ENCODE results near the gene ANKRD6.

ANKRD6 gene

DNA sequence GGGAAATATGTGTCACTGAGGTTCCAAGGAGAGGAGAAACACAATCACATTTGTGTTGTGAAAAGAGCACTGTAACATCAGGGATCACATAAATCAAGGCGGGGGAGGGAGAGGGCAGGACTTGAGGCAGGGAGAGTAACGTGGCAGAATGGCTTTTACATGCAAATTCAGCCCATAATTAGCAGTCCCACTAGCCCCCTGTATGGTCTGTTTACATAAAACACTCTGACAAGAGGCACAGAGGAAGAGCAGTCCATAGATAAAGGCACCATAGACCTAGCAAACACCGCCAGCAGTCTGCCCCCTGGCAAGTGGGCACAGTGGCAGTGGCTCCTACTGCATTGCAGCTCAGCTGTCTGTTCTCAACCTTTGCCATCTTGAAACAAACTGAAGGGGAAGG, 122.9 kb downstream of the ANKRD6 start:
- in situ Hi-C loops (cut with HindIII; ENCODE audit: low sequenced_read_pairs), result no loop called here
- no peak for DNase-seq (ENCODE audit: low read depth, low spot score)
- no peak overlapping the region for H3K4me3 ChIP-seq (ENCODE audit: low read depth, low read length)
- no peak for TF ChIP-seq CTCF (IDR thresholded peaks at IDR 0.05; ENCODE audit: low read depth, low read length)

GRCh38 chr6:89559487-89559886, 126.5 kb downstream of the ANKRD6 start:
- in situ Hi-C loops (cut with HindIII; ENCODE audit: low sequenced_read_pairs), result no loop called here
- no peak for DNase-seq (ENCODE audit: low read depth, low spot score)
- H3K4me3 ChIP-seq (ENCODE audit: low read depth, low read length), result no peak overlapping the region
- no peak for TF ChIP-seq CTCF (IDR thresholded peaks at IDR 0.05; ENCODE audit: low read depth, low read length)

- H3K4me3 ChIP-seq (ENCODE audit: low read depth, low read length), result no peak overlapping the region
- TF ChIP-seq CTCF (IDR thresholded peaks at IDR 0.05; ENCODE audit: low read depth, low read length), result no peak
- in situ Hi-C loops (cut with HindIII; ENCODE audit: low sequenced_read_pairs), result no loop called here
- peak; percentile 6 for DNase-seq (ENCODE audit: low read depth, low spot score)
These were observed 129.4 kb downstream of the ANKRD6 start for GRCh38 chr6:89562093-89562973.

DNA sequence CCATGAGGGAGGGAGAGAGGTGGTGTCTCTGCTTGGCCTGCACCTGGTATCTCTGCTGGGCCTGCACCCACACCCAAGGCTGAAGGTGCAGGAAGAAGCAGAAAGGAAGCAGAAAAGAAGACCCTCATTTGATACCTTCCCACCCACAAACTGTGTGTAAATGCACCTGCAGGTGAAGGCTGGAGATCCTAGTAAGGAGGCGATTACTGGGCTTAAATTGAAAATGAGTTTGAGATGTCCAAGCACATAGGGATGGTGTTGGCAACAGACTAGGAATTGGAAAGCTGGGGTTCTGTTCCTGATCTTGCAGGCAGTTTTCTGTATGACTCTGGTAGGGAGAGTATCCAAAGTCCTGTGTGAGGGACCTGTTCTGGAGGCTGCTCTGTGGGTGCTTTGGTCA, 130.9 kb downstream of the ANKRD6 start:
- DNase-seq (ENCODE audit: low read depth, low spot score), result no peak
- TF ChIP-seq CTCF (IDR thresholded peaks at IDR 0.05; ENCODE audit: low read depth, low read length), result no peak
- H3K4me3 ChIP-seq (ENCODE audit: low read depth, low read length), result no peak overlapping the region
- in situ Hi-C loops (cut with HindIII; ENCODE audit: low sequenced_read_pairs), result no loop called here

DNA sequence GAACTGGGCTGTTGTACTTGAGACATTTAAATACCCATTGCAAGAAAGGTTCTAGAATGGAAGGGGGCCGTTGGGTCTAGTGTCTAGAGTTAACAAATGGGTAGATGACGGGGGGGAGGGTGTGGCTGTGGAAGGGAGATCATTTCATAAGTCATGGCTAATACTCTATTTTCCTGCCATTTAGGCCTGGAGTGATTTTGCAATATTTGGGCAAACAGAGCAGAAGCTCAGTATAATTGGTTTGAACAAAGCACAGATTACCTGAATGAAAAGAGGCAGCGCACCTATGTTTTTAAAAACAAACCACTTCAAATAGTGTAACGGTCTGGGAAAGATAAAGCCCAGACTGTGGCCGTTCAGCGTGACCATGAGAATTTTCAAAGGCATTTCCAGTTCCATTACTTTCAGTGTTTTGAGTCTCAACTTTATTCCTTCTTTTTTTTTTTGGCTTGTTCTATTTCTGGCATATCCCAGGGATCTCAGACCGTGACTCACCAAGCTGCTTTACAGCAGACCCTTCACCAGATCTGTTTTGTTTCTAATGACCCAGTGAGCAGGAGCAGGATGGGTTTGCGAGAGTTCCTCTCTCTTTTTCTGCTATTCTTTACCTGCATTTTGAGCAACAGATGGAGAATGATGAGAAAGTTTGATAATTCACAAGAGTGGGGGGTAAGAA, 131.9 kb downstream of the ANKRD6 start:
- no peak overlapping the region for H3K4me3 ChIP-seq (ENCODE audit: low read depth, low read length)
- no peak for DNase-seq (ENCODE audit: low read depth, low spot score)
- in situ Hi-C loops (cut with HindIII; ENCODE audit: low sequenced_read_pairs), result no loop called here
- no peak for TF ChIP-seq CTCF (IDR thresholded peaks at IDR 0.05; ENCODE audit: low read depth, low read length)

GRCh38 chr6:89566008-89566800, 133.3 kb downstream of the ANKRD6 start:
- in situ Hi-C loops (cut with HindIII; ENCODE audit: low sequenced_read_pairs), result no loop called here
- no peak overlapping the region for H3K4me3 ChIP-seq (ENCODE audit: low read depth, low read length)
- DNase-seq (ENCODE audit: low read depth, low spot score), result no peak
- no peak for TF ChIP-seq CTCF (IDR thresholded peaks at IDR 0.05; ENCODE audit: low read depth, low read length)

Measured in astrocyte of the spinal cord (primary cell).